Activated T-cell treated with anti-CD3 and anti-CD28 coated beads, Interleukin-2, amount 50 U/mL, for 4 hours (primary cell): ENCODE data around the gene ATP6V0A1. TPM values are rescaled to one million over a fixed set of nuclear protein-coding genes. Genes with fewer than 3 reads are reported as not detected.
A peak's percentile ranks its signal among the peaks of the same experiment; 100 is the strongest.
"Not testable (repeated sequence)": the region's sequence is repeated elsewhere in the genome, so short reads cannot be mapped to it uniquely, and the experiment has no call there.

ENCODE experiments used
- ATAC-seq, 2 donors: fragments of 200-7000 bp; cut with Tn5 transposase; one replicate each; pipeline ENCODE4 v1.10.0; 2021
- DNase-seq: peaks from one replicate; pipeline ENCODE4 v3.0.0-alpha.2; 2020
- H3K27me3 Mint-ChIP-seq: one replicate; pipeline ENCODE4 v1.8.0; 2021; ENCODE audit warnings: low read depth, mixed read lengths
- H3K36me3 Mint-ChIP-seq: one replicate; pipeline ENCODE4 v1.8.0; 2022; ENCODE audit warnings: mixed read lengths; ENCODE audit not compliant: insufficient read depth
- H3K4me1 Mint-ChIP-seq: one replicate; pipeline ENCODE4 v1.8.0; 2021; ENCODE audit warnings: low read depth, mixed read lengths
- H3K4me3 Mint-ChIP-seq: one replicate; pipeline ENCODE4 v1.8.0; 2021; ENCODE audit warnings: mild to moderate bottlenecking, moderate library complexity, mixed read lengths
- H3K9me3 Mint-ChIP-seq: one replicate; pipeline ENCODE4 v1.8.0; 2021; ENCODE audit warnings: mixed read lengths
- total RNA-seq, 3 donors: library from RNA; stranded (reverse); gene quantifications; one replicate each; pipeline ENCODE4 v1.2.1, GENCODE V29; 2021

ATP6V0A1 gene
- total RNA-seq, 3 donors from 2014 or later = 12.8 to 18.0 (median 14.4) TPM

DNA sequence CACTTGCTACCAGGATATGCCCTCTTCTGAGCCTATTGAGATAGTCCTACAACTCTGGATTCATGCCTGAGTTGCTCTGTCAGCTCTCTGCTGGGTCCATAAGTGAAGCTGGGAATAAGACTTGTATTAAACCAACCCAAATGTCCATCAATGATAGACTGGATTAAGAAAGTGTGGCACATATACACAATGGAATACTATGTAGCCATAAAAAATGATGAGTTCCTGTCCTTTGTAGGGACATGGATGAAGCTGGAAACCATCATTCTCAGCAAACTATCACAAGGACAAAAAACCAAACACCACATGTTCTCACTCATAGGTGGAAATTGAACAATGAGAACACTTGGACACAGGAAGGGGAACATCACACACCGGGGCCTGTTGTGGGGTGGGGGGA is 19.1 kb downstream of the ATP6V0A1 start:
- not testable (repeated sequence) for H3K9me3 Mint-ChIP-seq, ATAC-seq, H3K4me3 Mint-ChIP-seq, DNase-seq, H3K4me1 Mint-ChIP-seq, H3K27me3 Mint-ChIP-seq
- H3K36me3 Mint-ChIP-seq = peaks cover 25% of the 10 kb centered on the region

DNA sequence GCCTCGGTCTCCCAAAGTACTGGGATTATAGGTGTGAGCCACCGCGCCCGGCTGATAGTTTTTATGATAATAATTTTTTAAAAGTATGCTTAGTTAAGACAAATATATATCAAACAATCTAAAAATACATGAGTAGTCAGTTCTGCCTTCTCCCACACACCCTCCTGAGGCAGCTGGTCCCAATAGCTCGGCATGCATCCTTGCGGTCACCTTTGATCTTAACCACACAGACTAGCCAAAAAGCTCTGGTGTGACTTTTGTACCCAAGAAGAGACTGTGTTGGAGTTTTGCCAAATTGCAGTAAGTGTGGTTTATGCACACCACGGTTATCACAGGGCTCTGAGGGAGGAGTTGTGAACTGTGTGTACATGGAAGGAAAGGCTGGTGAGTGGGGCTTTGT is 25.6 kb downstream of the ATP6V0A1 start:
- DNase-seq = peak; percentile 52

DNA sequence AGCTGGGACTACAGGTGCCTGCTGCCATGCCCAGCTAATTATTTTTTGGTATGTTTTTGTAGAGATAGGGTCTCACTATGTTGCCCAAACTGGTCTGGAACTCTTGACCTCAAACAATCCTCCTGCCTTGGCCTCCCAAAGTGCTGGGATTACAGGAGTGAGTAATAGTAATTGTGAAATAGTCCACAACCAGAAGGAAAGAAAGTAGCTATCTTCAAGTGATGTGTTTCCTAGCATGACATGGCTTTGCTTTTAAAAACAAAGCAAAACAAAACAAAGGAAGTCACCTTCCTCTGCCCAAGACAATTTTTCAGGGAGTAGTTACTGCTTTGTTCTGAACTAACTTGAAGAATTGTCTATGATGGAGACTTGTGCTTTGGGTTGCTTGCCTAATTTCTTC is 27.0 kb downstream of the ATP6V0A1 start:
- H3K9me3 Mint-ChIP-seq = no peaks in the 10 kb centered on the region
- no peak for ATAC-seq
- H3K4me3 Mint-ChIP-seq = no peak overlapping the region
- peaks cover 12% of the 10 kb centered on the region for H3K36me3 Mint-ChIP-seq
- H3K27me3 Mint-ChIP-seq = peaks cover 4% of the 10 kb centered on the region
- H3K4me1 Mint-ChIP-seq = peaks cover 26% of the 10 kb centered on the region
- no peak for DNase-seq

More for the DNA sequence above, 25.6 kb downstream of the ATP6V0A1 start:
- Mint-ChIP-seq H3K4me3 (peak overlapping the region; percentile 42), H3K4me1 (peaks cover 23% of the 10 kb centered on the region), H3K27me3 (no peaks in the 10 kb centered on the region), H3K9me3 (no peaks in the 10 kb centered on the region), H3K36me3 (peaks cover 8% of the 10 kb centered on the region)
- ATAC-seq = peak; percentile 98

DNA sequence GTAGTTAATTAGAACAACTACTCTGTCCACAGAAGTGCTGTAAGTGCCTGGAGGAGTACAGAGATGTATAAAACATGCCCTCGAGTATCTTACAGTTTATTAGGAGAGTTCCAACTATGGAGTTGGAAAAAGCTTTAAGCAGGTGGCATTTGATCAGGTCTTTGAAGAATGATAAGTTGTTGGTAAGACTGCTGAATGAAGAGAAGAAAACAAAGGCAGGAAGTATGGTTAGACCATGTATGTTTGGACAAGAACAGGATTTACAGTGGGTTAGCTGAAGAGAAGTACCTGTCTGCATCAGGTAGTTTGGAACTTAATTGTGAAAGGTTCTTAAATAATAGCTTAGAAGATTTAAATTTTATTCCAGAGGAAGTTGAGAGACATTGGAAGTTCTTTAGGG is 29.4 kb downstream of the ATP6V0A1 start:
- Mint-ChIP-seq H3K4me1 (peaks cover 26% of the 10 kb centered on the region), H3K36me3 (peaks cover 13% of the 10 kb centered on the region), H3K4me3 (no peak overlapping the region), H3K9me3 (no peaks in the 10 kb centered on the region), H3K27me3 (peaks cover 4% of the 10 kb centered on the region)
- ATAC-seq (no peak), DNase-seq (no peak)

DNA sequence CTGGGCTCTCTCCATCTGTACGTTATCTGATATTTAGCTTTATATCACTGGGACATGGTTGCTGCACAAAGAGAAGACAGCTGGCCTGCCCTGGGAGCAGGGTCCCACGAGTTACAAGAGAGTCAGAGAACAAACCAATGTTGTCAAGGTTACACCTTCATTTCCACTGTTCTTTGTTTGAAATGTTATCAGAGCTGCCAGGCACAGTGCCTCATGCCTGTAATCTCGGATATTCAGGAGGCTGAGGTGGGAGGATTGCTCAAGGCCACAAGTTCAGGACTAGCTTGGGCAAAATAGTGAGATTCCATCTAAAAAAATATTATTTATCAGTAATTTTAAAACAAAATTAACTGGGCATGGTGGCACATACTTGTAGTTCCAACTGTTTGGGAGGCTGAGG is 34.6 kb downstream of the ATP6V0A1 start:
- peaks cover 23% of the 10 kb centered on the region for H3K36me3 Mint-ChIP-seq
- peaks cover 4% of the 10 kb centered on the region for H3K27me3 Mint-ChIP-seq
- H3K9me3 Mint-ChIP-seq = no peaks in the 10 kb centered on the region
- H3K4me3 Mint-ChIP-seq = no peak overlapping the region
- no peak for DNase-seq
- H3K4me1 Mint-ChIP-seq = peaks cover 11% of the 10 kb centered on the region
- no peak for ATAC-seq

DNA sequence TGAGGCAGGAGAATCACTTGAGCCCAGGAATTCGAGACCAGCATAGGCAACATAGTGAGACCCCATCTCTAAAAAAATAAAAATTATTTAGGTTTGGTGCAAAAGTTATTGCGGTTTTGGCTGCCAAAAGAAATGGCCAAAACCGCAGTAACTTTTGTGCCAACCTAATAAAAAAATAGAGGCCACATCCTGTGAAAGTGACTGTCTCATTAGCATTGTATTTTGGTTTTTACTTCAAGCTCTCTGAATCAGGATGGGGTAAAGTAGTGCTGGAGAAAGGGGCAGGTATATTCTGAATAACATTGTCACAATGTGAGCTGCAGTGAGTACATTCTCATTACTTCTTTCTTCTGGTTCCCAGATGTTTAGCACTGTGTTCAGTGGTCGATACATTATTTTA is 36.0 kb downstream of the ATP6V0A1 start:
- Mint-ChIP-seq H3K36me3 (peaks cover 20% of the 10 kb centered on the region), H3K4me3 (no peak overlapping the region), H3K27me3 (peaks cover under 1% of the 10 kb centered on the region), H3K4me1 (peaks cover 7% of the 10 kb centered on the region), H3K9me3 (no peaks in the 10 kb centered on the region)
- DNase-seq (no peak), ATAC-seq (no peak)

DNA sequence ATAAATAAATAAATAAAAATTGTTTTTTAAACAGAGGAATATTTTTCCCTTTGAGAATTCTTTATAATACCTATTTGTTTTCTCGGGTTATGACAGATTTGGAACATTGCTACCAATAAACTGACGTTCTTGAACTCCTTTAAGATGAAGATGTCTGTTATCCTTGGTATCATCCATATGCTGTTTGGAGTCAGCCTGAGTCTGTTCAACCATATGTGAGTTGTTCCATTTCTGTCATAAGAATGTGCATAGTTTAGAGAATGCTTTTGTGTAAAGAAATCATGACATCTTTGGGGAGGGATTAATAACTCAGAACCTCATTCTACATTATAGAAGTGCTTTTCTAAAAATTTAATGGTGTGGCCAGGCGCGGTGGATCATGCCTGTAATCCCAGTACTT is 40.1 kb downstream of the ATP6V0A1 start:
- H3K27me3 Mint-ChIP-seq = no peaks in the 10 kb centered on the region
- H3K4me3 Mint-ChIP-seq = no peak overlapping the region
- ATAC-seq = no peak
- H3K36me3 Mint-ChIP-seq = peaks cover 25% of the 10 kb centered on the region
- no peaks in the 10 kb centered on the region for H3K9me3 Mint-ChIP-seq
- DNase-seq = no peak
- peaks cover 7% of the 10 kb centered on the region for H3K4me1 Mint-ChIP-seq

DNA sequence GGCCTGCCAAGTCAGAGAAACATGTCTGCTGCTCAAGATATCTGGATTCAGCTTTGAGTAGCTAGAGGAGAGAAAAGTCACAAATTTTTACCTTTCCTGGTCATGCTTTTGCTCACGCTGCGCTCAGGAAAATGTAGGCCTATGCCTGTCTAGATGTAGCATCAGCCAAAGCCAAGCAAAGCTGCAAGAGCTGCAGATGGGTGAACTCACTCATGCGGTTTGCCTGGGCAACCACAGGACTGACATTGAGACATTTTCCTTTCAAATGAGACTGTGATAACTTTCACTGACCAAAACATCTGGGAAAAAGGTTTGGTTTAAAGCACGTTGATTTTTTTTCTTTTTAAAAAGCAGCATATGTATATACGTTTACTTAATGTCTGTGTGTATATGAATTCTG is 43.4 kb downstream of the ATP6V0A1 start:
- Mint-ChIP-seq H3K4me1 (no peaks in the 10 kb centered on the region), H3K27me3 (no peaks in the 10 kb centered on the region), H3K4me3 (no peak overlapping the region), H3K9me3 (no peaks in the 10 kb centered on the region), H3K36me3 (peaks cover 14% of the 10 kb centered on the region)
- DNase-seq (no peak), ATAC-seq (no peak)

DNA sequence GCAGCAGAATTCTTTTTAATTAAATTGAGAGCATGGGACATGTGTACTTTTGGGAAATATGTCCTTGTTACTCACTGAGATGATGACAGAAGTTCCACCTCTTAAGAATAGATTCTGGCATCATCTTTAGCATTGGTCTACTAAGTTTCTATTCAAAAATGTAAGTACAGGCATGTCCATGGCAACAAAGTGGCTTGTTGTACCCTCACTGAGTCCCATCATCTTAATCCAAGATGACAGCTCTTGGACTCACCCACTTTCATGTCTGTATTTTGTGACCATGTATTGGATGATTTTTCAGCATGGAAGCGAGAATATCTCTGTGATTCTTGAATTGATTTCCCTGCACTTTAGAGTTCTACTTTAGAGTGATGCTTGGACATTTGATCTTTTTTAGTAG is 44.2 kb downstream of the ATP6V0A1 start:
- Mint-ChIP-seq H3K4me3 (no peak overlapping the region), H3K9me3 (no peaks in the 10 kb centered on the region), H3K36me3 (peaks cover 17% of the 10 kb centered on the region), H3K4me1 (no peaks in the 10 kb centered on the region), H3K27me3 (no peaks in the 10 kb centered on the region)
- DNase-seq (no peak), ATAC-seq (no peak)

DNA sequence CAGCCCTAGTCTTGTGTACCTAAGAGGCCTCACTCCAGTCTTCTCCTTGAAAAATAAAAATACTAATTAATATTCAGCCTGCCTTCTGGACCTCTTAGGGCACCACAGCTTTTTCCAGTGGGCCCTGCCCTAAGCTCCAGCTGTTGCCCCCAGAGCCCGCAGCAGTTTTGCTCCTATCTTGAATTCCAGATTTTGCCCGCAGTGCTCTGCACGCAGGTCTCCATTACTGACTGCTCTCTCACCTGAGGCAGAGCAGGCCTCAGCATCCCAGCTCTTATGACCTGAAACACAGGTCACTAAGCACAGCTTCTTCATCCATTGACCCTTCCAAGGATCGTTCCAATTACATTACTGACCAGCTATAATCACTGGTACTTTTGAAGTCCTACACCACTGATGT is 49.0 kb downstream of the ATP6V0A1 start:
- no peak for ATAC-seq
- H3K4me1 Mint-ChIP-seq = peaks cover 2% of the 10 kb centered on the region
- H3K4me3 Mint-ChIP-seq = no peak overlapping the region
- no peaks in the 10 kb centered on the region for H3K9me3 Mint-ChIP-seq
- no peaks in the 10 kb centered on the region for H3K27me3 Mint-ChIP-seq
- no peak for DNase-seq
- peaks cover 16% of the 10 kb centered on the region for H3K36me3 Mint-ChIP-seq

DNA sequence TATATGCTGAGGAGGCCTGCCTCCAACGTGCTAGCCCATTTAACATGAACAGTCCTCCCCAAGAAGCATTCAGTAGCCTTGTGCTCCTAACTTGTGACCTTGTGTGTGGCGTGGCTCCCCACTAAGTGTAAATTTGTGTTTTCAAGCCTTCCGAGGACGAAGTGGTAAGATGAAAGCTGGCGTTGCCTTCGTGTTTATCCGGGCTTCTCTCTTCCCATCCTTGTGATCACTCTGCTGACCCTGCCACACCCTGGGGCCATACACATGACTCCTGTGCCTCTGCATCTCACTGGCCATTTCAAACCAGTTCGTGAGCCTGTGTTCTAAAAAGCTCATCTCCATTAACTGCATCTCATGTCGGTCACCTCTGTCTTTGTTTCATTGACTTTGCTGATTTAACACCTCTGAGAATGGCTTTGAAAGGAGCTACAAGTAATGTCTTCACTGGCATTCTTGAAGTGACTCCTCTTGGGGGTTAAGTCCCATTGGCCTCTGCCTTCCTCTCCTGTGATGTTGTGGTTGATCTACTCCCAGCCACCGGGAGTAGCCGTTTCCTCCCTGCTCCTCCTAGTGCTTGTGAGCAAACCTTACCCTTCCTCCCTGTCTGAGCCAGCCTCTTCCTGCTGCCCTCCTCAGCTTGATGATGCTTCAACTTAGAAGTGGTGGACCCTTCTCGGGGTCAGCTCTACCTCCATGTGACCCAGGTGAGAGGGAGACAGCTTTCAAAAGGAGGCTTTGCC is 49.9 kb downstream of the ATP6V0A1 start:
- H3K4me1 Mint-ChIP-seq = peaks cover 2% of the 10 kb centered on the region
- ATAC-seq (no peak), DNase-seq (no peak)
- H3K4me3 Mint-ChIP-seq = no peak overlapping the region
- no peaks in the 10 kb centered on the region for H3K9me3 Mint-ChIP-seq
- H3K36me3 Mint-ChIP-seq = peaks cover 15% of the 10 kb centered on the region
- H3K27me3 Mint-ChIP-seq = no peaks in the 10 kb centered on the region

DNA sequence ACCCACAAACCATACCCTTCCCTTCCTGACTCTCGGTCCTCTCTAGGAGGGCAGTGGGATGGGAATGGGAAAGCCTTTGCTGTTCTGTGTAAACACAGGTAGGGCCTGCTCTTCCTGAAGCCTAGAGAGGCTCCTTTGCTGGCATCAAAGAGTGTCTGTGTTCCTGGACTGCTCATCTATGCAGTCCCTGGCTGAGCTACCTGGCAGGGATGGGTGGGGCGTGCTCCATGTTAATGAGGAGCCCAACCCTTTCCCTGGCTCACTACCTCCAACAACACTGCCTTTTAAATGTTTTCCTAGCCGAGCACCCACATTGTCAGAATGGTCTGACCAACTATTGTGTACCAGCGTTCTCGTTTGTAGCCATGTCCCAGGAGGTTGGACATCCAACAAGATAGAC is 50.7 kb downstream of the ATP6V0A1 start:
- Mint-ChIP-seq H3K9me3 (no peaks in the 10 kb centered on the region), H3K27me3 (no peaks in the 10 kb centered on the region), H3K4me3 (no peak overlapping the region), H3K36me3 (peaks cover 15% of the 10 kb centered on the region), H3K4me1 (peaks cover 2% of the 10 kb centered on the region)
- no peak for ATAC-seq
- no peak for DNase-seq

DNA sequence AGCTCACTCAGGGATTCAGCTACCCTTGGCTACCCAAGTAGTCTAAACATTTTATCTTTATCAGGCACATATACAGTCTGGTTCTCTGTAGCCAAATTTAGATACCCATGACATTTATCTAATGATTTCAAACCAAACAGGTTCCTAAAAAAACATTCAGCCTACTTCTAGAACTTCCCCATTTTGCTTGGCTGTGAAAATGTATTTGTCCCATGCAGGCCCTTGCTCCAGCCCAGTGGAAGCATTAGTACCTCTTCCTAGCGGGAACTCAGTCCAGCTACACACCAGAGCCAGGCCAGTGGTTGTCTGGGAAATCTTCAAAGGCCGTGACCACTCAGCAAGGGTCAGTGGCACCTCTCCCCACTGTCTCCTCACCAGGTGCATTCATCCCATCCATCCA is 51.2 kb downstream of the ATP6V0A1 start:
- H3K4me1 Mint-ChIP-seq = peaks cover 2% of the 10 kb centered on the region
- no peak for ATAC-seq
- H3K9me3 Mint-ChIP-seq = no peaks in the 10 kb centered on the region
- H3K27me3 Mint-ChIP-seq = no peaks in the 10 kb centered on the region
- H3K4me3 Mint-ChIP-seq = no peak overlapping the region
- H3K36me3 Mint-ChIP-seq = peaks cover 15% of the 10 kb centered on the region
- DNase-seq = no peak

DNA sequence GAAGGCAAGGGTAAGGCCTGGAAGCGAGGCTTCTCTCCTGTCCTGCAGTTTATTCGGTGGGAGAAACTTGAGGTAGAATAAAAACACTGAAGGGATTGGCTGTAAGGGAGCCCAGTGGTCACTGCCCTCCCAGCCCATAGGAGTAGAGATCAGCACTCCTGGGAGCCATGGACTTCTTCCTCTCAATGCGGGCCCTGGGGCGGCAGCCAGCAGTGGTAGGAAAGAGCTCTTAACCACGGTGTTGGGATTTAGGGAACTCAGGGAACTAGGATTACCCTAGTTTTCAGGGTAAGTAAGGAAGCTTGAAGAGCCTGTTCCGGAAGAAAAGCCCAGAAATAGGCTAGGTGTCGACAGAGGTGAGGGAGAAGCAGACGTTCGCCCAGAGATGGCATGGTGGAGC is 53.6 kb downstream of the ATP6V0A1 start:
- Mint-ChIP-seq H3K36me3 (peaks cover 15% of the 10 kb centered on the region), H3K9me3 (no peaks in the 10 kb centered on the region), H3K4me1 (peaks cover 2% of the 10 kb centered on the region), H3K27me3 (no peaks in the 10 kb centered on the region), H3K4me3 (no peak overlapping the region)
- DNase-seq (no peak), ATAC-seq (no peak)

DNA sequence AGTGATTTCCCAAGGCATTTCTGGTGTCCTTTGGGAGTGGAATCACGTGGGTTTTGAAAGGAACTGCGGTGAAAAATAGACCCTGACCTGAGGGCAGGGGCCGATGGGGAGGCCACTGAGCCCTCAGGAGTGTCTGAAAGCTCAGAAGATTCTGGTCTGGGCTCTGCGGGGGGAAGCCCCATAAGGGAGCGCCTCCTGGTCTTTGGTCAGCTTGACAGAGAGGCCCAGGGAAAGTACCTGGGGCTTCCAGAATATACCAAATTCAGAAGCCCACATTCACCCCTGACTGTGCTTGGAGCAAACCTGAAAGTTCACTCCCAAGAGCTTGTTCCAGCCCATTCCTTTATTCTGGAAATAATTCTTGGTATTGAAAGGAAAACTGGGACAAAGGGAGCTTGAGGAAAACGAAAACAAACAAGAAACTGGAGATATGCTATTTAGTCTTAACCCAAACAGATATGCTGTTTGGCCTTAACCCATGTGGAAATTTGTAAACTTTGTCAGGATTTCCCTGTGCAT is 54.1 kb downstream of the ATP6V0A1 start:
- Mint-ChIP-seq H3K4me3 (no peak overlapping the region), H3K27me3 (no peaks in the 10 kb centered on the region), H3K9me3 (no peaks in the 10 kb centered on the region), H3K36me3 (peaks cover 13% of the 10 kb centered on the region), H3K4me1 (peaks cover 4% of the 10 kb centered on the region)
- ATAC-seq (no peak), DNase-seq (no peak)
